Hepatocyte (in vitro differentiated cells): ENCODE results near the gene IL22RA1. TPM values are rescaled to one million over a fixed set of nuclear protein-coding genes. Genes with fewer than 3 reads are reported as not detected.

ENCODE experiments used
- DNase-seq: peaks from one replicate; pipeline ENCODE4 v3.0.0-alpha.2; 2016; ENCODE audit warnings: low spot score
- H2AFZ ChIP-seq: fragments of 200-600 bp; sonication (generic); 2 replicates; pipeline ENCODE4 v1.6.0; 2016; ENCODE audit warnings: antibody characterized with exemption, mild to moderate bottlenecking
- H3K27ac ChIP-seq: fragments of 200-600 bp; sonication (generic); 2 replicates; pipeline ENCODE4 v1.5.1; 2016; ENCODE audit warnings: mild to moderate bottlenecking
- H3K27me3 ChIP-seq: fragments of 200-600 bp; sonication (generic); 2 replicates; pipeline ENCODE4 v1.6.1; 2016
- H3K36me3 ChIP-seq: fragments of 200-600 bp; sonication (generic); replicated peaks from 2 replicates; pipeline ENCODE4 v1.5.1; 2016; ENCODE audit warnings: low read depth; ENCODE audit not compliant: insufficient read depth
- H3K4me1 ChIP-seq: fragments of 200-600 bp; sonication (generic); 2 replicates; pipeline ENCODE4 v1.5.1; 2016; ENCODE audit warnings: mild to moderate bottlenecking, moderate library complexity; ENCODE audit not compliant: insufficient read depth
- H3K4me2 ChIP-seq: fragments of 200-600 bp; sonication (generic); 2 replicates; pipeline ENCODE4 v1.6.0; 2016
- H3K4me3 ChIP-seq: fragments of 200-600 bp; sonication (generic); 2 replicates; pipeline ENCODE4 v1.5.1; 2016; ENCODE audit warnings: mild to moderate bottlenecking
- H3K79me2 ChIP-seq: fragments of 200-600 bp; sonication (generic); 2 replicates; pipeline ENCODE4 v1.6.0; 2017; ENCODE audit warnings: mild to moderate bottlenecking
- H3K9me2 ChIP-seq: fragments of 200-600 bp; sonication (generic); replicated peaks from 2 replicates; pipeline ENCODE4 v1.6.0; 2017; ENCODE audit warnings: mild to moderate bottlenecking; ENCODE audit not compliant: insufficient read depth
- H3K9me3 ChIP-seq: fragments of 200-600 bp; sonication (generic); 2 replicates; pipeline ENCODE4 v1.5.1; 2016; ENCODE audit warnings: low read depth, mild to moderate bottlenecking
- H4K20me1 ChIP-seq: fragments of 200-600 bp; sonication (generic); 2 replicates; pipeline ENCODE4 v1.6.0; 2016; ENCODE audit warnings: mild to moderate bottlenecking; ENCODE audit not compliant: insufficient read depth, poor library complexity, severe bottlenecking
- EZH2 ChIP-seq: fragments of 200-600 bp; sonication (generic); IDR thresholded peaks from 2 replicates; pipeline ENCODE4 v1.6.1; 2016; ENCODE audit warnings: antibody characterized with exemption, mild to moderate bottlenecking, borderline replicate concordance
- EZH2phosphoT487 ChIP-seq: fragments of 200-600 bp; sonication (generic); IDR thresholded peaks from one replicate; pipeline ENCODE4 v1.6.1; 2018; ENCODE audit warnings: antibody characterized with exemption, mild to moderate bottlenecking, low read depth, moderate library complexity; ENCODE audit not compliant: unreplicated experiment, severe bottlenecking
- WGBS: methylation state at CpG from one replicate; pipeline ENCODE4 v1.1.6; 2016; ENCODE audit warnings: low lambda C conversion rate; ENCODE audit errors: missing lambda C conversion rate; 5-methylcytosine and 5-hydroxymethylcytosine counted together
- polyA plus RNA-seq: library from polyadenylated mRNA; unstranded; fragments of >200 nt; fragmentation: Nextera tagmentation; extraction: Ambion mirVana; gene quantifications from 2 replicates; pipeline ENCODE4 v1.2.1, GENCODE V29; 2016
- total RNA-seq: library from RNA; depleted of rRNA; stranded (reverse); fragments of >200 nt; gene quantifications from 2 replicates; pipeline ENCODE4 v1.2.3, GENCODE V29; 2014
- TF ChIP-seq, protein P1 (sequence below): fragments of 200-600 bp; sonication (generic); IDR thresholded peaks from 2 replicates; pipeline ENCODE4 v1.5.1; 2016; ENCODE audit warnings: antibody characterized with exemption, mild to moderate bottlenecking; ENCODE audit not compliant: poor library complexity

The IL22RA1 gene
- total and polyA plus RNA-seq, 2 experiments from 2014 or later, result 6.1 to 8.2 TPM

GRCh38 chr1:24185076-24185475, 42.1 kb upstream of the IL22RA1 start:
- TF ChIP-seq EZH2, result no peak
- TF ChIP-seq EZH2phosphoT487, result no peak
- TF ChIP-seq, protein P1, sequence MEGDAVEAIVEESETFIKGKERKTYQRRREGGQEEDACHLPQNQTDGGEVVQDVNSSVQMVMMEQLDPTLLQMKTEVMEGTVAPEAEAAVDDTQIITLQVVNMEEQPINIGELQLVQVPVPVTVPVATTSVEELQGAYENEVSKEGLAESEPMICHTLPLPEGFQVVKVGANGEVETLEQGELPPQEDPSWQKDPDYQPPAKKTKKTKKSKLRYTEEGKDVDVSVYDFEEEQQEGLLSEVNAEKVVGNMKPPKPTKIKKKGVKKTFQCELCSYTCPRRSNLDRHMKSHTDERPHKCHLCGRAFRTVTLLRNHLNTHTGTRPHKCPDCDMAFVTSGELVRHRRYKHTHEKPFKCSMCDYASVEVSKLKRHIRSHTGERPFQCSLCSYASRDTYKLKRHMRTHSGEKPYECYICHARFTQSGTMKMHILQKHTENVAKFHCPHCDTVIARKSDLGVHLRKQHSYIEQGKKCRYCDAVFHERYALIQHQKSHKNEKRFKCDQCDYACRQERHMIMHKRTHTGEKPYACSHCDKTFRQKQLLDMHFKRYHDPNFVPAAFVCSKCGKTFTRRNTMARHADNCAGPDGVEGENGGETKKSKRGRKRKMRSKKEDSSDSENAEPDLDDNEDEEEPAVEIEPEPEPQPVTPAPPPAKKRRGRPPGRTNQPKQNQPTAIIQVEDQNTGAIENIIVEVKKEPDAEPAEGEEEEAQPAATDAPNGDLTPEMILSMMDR, result no peak
- Histone ChIP-seq H3K9me3 (no peaks in the 10 kb centered on the region), H3K27ac (peak overlapping the region; percentile 94), H3K9me2 (no peaks in the 10 kb centered on the region), H3K4me1 (no peaks in the 10 kb centered on the region), H4K20me1 (no peaks in the 10 kb centered on the region), H3K4me2 (no peak overlapping the region), H2AFZ (no peak overlapping the region), H3K27me3 (no peaks in the 10 kb centered on the region), H3K4me3 (no peak overlapping the region), H3K36me3 (no peaks in the 10 kb centered on the region), H3K79me2 (peaks cover 27% of the 10 kb centered on the region)
- DNase-seq, result no peak
- WGBS, result 83% methylated on average over 4 of the region's 4 CpGs

GRCh38 chr1:24182061-24182460, 39.1 kb upstream of the IL22RA1 start:
- no peak for DNase-seq
- Histone ChIP-seq H3K4me2 (no peak overlapping the region), H2AFZ (no peak overlapping the region), H3K9me3 (no peaks in the 10 kb centered on the region), H3K9me2 (no peaks in the 10 kb centered on the region), H3K27me3 (no peaks in the 10 kb centered on the region), H3K36me3 (no peaks in the 10 kb centered on the region), H3K4me3 (no peak overlapping the region), H4K20me1 (no peaks in the 10 kb centered on the region), H3K4me1 (no peaks in the 10 kb centered on the region), H3K79me2 (peaks cover 34% of the 10 kb centered on the region), H3K27ac (no peak overlapping the region)
- WGBS, result 94% methylated on average over 6 of the region's 6 CpGs
- TF ChIP-seq, protein P1, result no peak
- TF ChIP-seq EZH2 (no peak), EZH2phosphoT487 (no peak)

GRCh38 chr1:24181619-24182018, 38.7 kb upstream of the IL22RA1 start:
- Histone ChIP-seq H3K4me2 (no peak overlapping the region), H3K9me3 (no peaks in the 10 kb centered on the region), H2AFZ (no peak overlapping the region), H3K27ac (no peak overlapping the region), H3K36me3 (no peaks in the 10 kb centered on the region), H3K9me2 (no peaks in the 10 kb centered on the region), H3K4me3 (no peak overlapping the region), H3K4me1 (no peaks in the 10 kb centered on the region), H4K20me1 (no peaks in the 10 kb centered on the region), H3K79me2 (peaks cover 31% of the 10 kb centered on the region), H3K27me3 (no peaks in the 10 kb centered on the region)
- DNase-seq, result no peak
- 96% methylated on average over 5 of the region's 5 CpGs for WGBS
- TF ChIP-seq EZH2 (no peak), EZH2phosphoT487 (no peak)
- TF ChIP-seq, protein P1, result no peak

DNA sequence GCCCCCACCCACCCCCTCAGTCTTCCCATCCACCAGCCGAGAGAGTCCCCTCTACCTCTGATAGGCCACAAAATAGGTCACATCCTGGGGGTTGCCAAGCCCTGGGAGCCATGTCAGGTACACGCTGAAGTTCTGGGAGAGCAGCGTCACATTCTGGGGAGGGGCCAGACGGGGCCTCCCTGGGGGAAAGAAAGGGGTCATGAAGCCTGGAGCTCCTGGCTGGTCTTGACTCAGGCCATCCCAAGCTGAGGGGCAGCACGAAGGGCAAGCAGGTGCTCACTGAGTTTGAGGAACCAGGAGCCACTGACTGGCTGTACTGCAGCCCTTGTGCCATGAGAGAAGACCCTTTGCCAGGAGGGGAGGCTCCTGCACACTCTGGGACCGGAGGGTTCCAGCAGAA, 37.7 kb upstream of the IL22RA1 start:
- no peaks in the 10 kb centered on the region for H3K36me3 ChIP-seq
- H3K27me3 ChIP-seq, result no peaks in the 10 kb centered on the region
- H3K79me2 ChIP-seq, result peaks cover 29% of the 10 kb centered on the region
- no peaks in the 10 kb centered on the region for H4K20me1 ChIP-seq
- no peak overlapping the region for H3K4me2 ChIP-seq
- no peaks in the 10 kb centered on the region for H3K9me2 ChIP-seq
- H3K4me3 ChIP-seq, result no peak overlapping the region
- no peaks in the 10 kb centered on the region for H3K4me1 ChIP-seq
- WGBS, result 91% methylated on average over 6 of the region's 6 CpGs
- TF ChIP-seq EZH2phosphoT487, result no peak
- TF ChIP-seq EZH2, result no peak
- TF ChIP-seq, protein P1, result no peak
- H3K9me3 ChIP-seq, result no peaks in the 10 kb centered on the region
- H3K27ac ChIP-seq, result no peak overlapping the region
- H2AFZ ChIP-seq, result no peak overlapping the region
- no peak for DNase-seq
